ENCODE results near the gene CLEC18B. TPM values are rescaled to one million over a fixed set of nuclear protein-coding genes. Genes with fewer than 3 reads are reported as not detected.
"Not testable (repeated sequence)": the region's sequence is repeated elsewhere in the genome, so short reads cannot be mapped to it uniquely, and the experiment has no call there.

CLEC18B gene
- total RNA-seq, 8 experiments from 2014 or later: 0.90 to 7.8 (median 3.4) TPM; not detected in 1

DNA sequence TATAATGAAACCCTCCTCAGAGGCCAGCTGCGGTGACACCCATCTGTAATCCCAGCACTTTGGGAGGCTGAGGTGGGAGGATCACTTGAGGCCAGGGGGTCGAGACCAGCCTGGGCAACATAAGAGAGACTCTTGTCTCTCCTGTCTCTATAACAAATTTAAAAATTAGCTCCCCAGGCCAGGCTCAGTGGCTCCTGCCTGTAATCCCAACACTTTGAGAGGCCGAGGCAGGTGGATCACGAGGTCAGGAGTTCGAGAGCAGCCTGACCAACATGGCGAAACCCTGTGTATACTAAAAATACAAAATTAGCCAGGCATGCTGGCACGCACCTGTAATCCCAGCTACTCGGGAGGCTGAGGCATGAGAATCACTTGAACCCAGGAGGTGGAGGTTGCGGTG, 27.1 kb downstream of the CLEC18B start:
- H3K4me1 ChIP-seq (replicated peaks in 1 of 2); H3K27ac ChIP-seq; in situ Hi-C loops (cut with MboI; ENCODE audit: low pct_unique_long_range_greater_than_20kb in 2 of 9, low sequenced_read_pairs in 9 of 9, unreplicated experiment in 9 of 9); ATAC-seq (replicated peaks in 6 of 8); H3K4me3 ChIP-seq: not testable (repeated sequence)
- WGBS, 10 experiments: 70 to 100% methylated on average over 2 of the region's 9 CpGs; no CpG with 5 or more reads in 8 of the 10 experiments

DNA sequence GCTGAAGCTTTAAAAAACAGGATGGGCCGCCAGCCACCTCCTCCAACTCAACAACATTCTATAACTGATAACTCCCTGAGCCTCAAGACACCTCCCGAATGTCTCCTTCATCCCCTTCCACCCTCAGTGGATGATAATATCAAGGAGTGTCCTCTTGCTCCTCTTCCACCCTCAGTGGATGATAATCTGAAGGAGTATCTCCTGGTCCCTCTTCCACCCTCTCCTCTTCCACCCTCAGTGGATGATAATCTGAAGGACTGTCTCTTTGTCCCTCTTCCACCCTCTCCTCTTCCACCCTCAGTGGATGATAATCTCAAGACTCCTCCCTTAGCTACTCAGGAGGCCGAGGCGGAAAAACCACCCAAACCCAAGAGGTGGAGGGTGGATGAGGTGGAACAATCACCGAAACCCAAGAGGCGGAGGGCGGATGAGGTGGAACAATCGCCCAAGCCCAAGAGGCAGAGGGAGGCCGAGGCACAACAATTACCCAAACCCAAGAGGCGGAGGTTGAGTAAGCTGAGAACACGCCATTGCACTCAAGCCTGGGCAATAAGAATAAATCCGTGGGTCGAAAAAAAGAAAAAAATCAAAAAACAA, 29.7 kb downstream of the CLEC18B start:
- H3K4me1 ChIP-seq (replicated peaks in 1 of 2); H3K4me3 ChIP-seq; in situ Hi-C loops (cut with MboI; ENCODE audit: low pct_unique_long_range_greater_than_20kb in 2 of 9, low sequenced_read_pairs in 9 of 9, unreplicated experiment in 9 of 9); ATAC-seq (replicated peaks in 6 of 8); H3K27ac ChIP-seq: not testable (repeated sequence)
- no CpG with 5 or more reads among the region's 13 CpGs for WGBS, 10 experiments

DNA sequence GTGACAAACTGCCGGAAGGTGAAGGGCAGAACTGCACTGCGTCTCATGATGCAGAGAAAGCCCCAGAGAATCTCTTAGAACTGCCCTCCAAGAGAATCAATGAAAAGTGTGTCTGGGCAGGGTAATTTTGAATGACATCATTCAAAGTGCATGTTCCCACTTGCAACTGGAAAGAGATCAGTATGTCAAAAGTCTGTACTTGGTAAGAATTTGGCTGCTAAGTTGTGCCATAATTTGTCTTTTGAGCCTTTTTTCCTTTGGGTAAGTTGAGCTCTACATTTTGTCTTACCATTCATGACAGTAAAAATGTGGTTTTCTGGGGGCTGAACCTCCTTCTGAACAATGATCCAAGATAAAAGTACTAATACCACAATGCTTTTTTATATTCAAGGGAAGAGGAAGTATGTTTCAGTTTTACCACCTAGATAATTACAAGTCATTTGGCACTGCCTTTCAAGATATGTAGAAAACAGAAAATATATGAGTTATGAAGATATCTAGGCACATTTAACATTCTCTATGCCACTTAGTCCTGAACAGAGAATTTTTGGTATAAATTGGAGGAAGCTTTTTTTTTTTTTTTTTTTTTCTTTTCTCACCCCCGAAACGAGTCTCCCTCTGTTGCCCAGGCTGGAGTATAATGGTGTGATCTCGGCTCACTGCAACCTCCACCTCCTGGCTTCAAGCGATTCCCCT, 38.8 kb downstream of the CLEC18B start:
- H3K4me1 ChIP-seq (replicated peaks in 1 of 2); ATAC-seq (replicated peaks in 6 of 8); in situ Hi-C loops (cut with MboI; ENCODE audit: low pct_unique_long_range_greater_than_20kb in 2 of 9, low sequenced_read_pairs in 9 of 9, unreplicated experiment in 9 of 9); H3K4me3 ChIP-seq; H3K27ac ChIP-seq: not testable (repeated sequence)
- no CpG with 5 or more reads among the region's 6 CpGs for WGBS, 10 experiments

DNA sequence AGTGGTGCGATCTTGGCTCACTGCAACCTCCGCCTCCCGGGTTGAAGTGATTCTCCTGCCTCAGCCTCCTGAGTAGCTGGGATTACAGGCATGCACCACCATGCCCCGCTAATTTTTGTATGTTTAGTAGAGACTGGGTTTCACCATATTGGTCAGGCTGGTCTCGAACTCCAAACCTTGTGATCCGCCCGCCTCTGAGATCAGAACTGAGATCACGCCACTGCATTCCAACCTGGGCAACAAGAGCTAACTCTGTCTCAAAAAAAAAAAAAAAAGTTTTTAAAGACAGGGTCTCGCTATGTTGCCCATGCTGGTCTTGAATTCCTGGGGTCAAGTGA, 47.5 kb downstream of the CLEC18B start:
- ATAC-seq (replicated peaks in 6 of 8); H3K27ac ChIP-seq; in situ Hi-C loops (cut with MboI; ENCODE audit: low pct_unique_long_range_greater_than_20kb in 2 of 9, low sequenced_read_pairs in 9 of 9, unreplicated experiment in 9 of 9); H3K4me3 ChIP-seq; H3K4me1 ChIP-seq (replicated peaks in 1 of 2): not testable (repeated sequence)
- 61 to 98% (median 79%) methylated on average over 2 to 9 of the region's 9 CpGs; no CpG with 5 or more reads in 2 of the 10 experiments for WGBS, 10 experiments

DNA sequence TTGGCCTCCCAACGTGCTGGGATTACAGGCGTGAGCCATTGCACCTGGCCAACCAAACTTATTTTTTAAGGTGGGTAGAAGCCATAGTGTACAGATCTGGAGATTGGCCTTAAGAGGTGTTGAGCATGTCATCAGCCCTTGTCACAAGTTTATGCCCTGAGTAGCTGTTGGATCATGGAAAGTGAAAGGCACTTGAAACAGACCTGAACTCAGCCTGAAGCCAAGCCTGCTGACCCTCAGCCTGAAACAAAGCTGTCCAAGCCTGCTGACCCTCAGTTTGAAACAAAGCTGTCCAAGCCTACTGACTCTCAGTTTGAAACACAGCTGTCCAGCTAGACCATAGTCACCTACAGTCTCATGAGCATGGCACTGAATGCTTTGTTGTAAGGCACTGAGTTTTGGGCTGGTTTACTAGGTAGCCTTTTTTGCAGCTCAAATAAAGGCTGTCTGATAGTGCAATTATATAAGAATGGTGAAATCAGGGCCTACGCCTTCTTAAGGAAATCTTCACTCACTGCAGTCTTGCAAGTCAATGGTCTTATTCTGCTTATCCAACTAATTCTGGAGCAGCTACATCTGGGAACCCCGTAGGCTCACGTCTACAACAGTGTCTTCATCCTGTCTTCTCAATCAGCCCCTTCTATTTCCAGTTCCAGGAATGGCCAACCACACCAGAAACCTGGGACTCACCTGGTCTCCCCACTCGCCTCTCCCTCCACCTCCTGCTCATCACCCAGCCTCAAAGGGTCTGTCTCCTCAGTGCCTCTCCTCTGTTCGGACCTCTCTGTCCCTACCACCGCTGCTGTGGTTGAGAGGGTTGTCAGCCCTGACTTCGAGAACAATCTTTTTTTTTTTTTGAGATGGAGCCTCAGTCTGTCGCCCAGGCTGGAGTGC, 48.1 kb downstream of the CLEC18B start:
- WGBS, 10 experiments: 45 to 100% (median 68%) methylated on average over 1 to 10 of the region's 10 CpGs

DNA sequence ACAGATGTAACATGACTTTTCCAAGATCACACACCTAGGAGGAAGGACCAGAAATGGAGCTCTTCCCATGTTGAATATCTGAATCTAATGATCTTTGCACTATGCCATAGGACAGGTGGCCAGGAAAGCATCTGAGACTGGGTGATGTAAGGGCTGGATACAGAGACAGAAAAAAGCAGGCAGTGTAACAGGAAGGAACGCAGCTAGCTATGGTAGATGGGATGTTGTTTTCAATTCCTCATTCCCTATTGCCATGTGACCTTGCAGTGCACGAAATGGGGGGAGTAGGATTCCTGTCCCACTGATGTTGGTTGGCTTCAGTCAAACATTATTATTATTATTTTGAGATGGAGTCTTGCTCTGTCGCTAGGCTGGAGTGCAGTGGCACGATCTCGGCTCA, 48.9 kb downstream of the CLEC18B start:
- ATAC-seq (replicated peaks in 6 of 8): no peak
- WGBS, 10 experiments: 40 to 100% (median 75%) methylated on average over 1 to 5 of the region's 5 CpGs
- Histone ChIP-seq H3K4me3 (no peak overlapping the region), H3K4me1 (replicated peaks in 1 of 2) (peaks cover 0 to under 1% of the 10 kb centered on the region in 2 donors), H3K27ac (no peak overlapping the region)
- in situ Hi-C loops (cut with MboI; ENCODE audit: low pct_unique_long_range_greater_than_20kb in 2 of 9, low sequenced_read_pairs in 9 of 9, unreplicated experiment in 9 of 9): no loop called here

More for the DNA sequence above, 48.1 kb downstream of the CLEC18B start:
- H3K27ac ChIP-seq: no peak overlapping the region
- H3K4me1 ChIP-seq (replicated peaks in 1 of 2): no peaks in the 10 kb centered on the region
- in situ Hi-C loops (cut with MboI; ENCODE audit: low pct_unique_long_range_greater_than_20kb in 2 of 9, low sequenced_read_pairs in 9 of 9, unreplicated experiment in 9 of 9): no loop called here
- ATAC-seq (replicated peaks in 6 of 8): no peak
- H3K4me3 ChIP-seq: no peak overlapping the region

DNA sequence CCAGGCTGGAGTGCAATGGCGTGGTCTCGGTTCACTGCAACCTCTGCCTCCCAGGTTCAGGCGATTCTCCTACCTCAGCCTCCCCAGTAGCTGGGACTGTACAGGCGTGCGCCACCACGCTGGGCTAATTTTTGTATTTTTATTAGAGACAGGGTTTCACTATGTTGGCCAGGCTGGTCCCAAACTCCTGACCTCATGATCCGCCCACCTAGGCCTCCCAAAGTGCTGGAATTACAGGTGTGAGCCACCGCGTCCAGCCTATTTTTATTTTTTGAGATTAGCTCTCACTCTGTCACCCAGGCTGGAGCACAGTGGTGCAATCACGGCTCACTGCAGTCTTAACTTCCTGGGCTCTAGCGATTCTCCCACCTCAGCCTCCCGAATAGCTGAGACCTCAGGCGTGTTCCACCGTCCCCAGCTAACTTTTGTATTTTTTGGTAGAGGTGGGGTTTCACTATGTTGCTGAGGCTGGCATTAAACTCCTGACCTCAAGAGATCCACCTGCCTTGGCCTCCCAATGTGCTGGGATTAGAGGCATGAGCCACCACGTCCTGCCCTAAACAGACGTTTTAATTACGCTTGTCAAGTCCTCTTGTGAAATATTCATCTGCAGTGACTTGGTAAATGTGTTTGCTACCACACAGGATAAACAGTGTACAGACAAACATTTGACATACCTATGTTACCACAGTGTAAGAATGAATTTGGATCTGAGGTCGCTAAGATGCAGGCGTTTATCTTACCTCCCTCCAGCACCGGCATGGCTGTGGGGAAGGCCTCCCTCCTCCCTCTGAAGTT, 50.7 kb downstream of the CLEC18B start:
- in situ Hi-C loops (cut with MboI; ENCODE audit: low pct_unique_long_range_greater_than_20kb in 2 of 9, low sequenced_read_pairs in 9 of 9, unreplicated experiment in 9 of 9): not testable (repeated sequence)
- 60 to 89% (median 80%) methylated on average over 2 to 20 of the region's 20 CpGs; no CpG with 5 or more reads in 2 of the 10 experiments for WGBS, 10 experiments

DNA sequence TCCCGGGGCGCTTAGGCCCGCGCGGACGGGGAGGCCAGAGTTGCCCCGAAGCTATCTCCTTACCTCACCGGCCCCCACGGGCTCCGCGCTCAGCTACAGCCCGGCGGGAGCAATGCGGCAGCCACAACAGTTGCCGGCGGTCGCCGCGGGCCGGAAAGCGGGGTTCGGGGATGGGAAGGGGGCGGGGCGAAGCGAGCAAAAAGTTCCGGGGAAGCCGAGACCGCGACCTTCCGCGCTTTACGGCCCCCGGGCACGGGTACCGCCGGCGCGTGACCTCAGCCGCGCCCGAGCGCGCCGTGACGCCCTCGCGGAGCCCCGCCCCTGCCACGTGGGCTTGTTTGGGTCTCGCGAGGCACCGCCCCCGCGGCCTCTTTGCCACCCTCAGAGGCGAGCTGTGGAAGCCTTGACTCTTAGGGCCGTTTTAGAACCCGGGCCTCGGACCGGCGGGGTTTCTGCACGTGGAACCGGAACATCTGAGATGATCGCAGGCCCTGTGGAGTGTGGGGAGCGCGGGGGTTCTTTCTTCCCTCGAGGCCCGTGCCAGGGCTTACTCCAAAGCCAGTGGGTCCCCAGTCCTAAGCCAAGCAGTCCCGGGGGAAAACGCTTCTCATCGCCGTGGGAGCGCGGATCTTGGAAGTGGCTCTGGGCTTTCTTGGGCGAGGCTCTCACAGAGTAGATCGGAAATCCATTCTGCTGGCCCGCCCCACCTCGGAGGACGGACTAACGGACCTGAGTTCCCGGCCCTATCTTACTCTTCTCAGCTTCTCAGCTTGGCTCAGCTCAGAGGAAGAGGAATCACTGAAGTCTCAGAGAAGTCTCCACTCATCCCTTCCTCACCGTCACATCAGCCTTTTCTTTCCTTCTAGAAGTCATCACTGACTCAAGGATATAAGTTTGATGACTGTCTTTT, 53.0 kb downstream of the CLEC18B start:
- peak; percentile 88 to 97 (median 94) for ATAC-seq (replicated peaks in 6 of 8)
- in situ Hi-C loops (cut with MboI; ENCODE audit: low pct_unique_long_range_greater_than_20kb in 2 of 9, low sequenced_read_pairs in 9 of 9, unreplicated experiment in 9 of 9); H3K4me1 ChIP-seq (replicated peaks in 1 of 2): not testable (repeated sequence)
- H3K27ac ChIP-seq: peak overlapping the region in 1 of 2 donors; percentile 4
- peak overlapping the region; percentile 53 to 90 (median 61) for H3K4me3 ChIP-seq
- WGBS, 10 experiments: 10% methylated on average over 2 of the region's 81 CpGs; no CpG with 5 or more reads in 9 of the 10 experiments

More for the DNA sequence above, 50.7 kb downstream of the CLEC18B start:
- ATAC-seq (replicated peaks in 6 of 8); H3K4me1 ChIP-seq (replicated peaks in 1 of 2); H3K4me3 ChIP-seq; H3K27ac ChIP-seq: not testable (repeated sequence)

DNA sequence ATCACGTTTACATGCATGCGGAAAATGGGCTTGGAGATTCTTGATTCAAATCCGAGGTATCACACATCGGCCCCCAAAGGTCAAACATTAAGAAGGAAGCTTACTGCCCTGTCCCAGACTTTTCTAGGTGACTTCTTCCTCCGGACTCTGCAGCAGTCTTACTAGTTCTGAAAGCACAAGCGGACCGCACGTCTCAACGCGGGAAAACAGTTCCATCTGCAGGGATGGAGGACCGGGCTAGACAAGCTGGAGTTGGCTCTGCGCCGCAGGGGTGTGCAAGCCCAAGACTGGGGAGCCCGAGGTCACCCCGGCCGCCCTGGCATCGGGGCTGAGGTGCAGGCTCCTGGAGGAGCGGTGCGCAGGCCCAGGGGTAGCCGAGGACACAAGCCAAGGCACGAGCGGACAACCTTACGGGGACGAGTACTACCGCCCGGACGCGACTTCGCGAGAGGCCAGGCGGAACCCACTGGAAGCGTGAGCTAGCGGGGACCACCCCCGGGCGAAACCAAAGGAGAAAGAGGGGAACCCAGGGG, 53.7 kb downstream of the CLEC18B start:
- Histone ChIP-seq H3K27ac (peak overlapping the region in 1 of 2 donors; percentile 30), H3K4me3 (peak overlapping the region; percentile 53 to 90 (median 61))
- in situ Hi-C loops (cut with MboI; ENCODE audit: low pct_unique_long_range_greater_than_20kb in 2 of 9, low sequenced_read_pairs in 9 of 9, unreplicated experiment in 9 of 9); H3K4me1 ChIP-seq (replicated peaks in 1 of 2): not testable (repeated sequence)
- 0 to 5% (median 1%) methylated on average over 4 to 9 of the region's 35 CpGs; no CpG with 5 or more reads in 5 of the 10 experiments for WGBS, 10 experiments
- ATAC-seq (replicated peaks in 6 of 8): peak in 7 of 8 experiments; percentile 42 to 66 (median 47)

DNA sequence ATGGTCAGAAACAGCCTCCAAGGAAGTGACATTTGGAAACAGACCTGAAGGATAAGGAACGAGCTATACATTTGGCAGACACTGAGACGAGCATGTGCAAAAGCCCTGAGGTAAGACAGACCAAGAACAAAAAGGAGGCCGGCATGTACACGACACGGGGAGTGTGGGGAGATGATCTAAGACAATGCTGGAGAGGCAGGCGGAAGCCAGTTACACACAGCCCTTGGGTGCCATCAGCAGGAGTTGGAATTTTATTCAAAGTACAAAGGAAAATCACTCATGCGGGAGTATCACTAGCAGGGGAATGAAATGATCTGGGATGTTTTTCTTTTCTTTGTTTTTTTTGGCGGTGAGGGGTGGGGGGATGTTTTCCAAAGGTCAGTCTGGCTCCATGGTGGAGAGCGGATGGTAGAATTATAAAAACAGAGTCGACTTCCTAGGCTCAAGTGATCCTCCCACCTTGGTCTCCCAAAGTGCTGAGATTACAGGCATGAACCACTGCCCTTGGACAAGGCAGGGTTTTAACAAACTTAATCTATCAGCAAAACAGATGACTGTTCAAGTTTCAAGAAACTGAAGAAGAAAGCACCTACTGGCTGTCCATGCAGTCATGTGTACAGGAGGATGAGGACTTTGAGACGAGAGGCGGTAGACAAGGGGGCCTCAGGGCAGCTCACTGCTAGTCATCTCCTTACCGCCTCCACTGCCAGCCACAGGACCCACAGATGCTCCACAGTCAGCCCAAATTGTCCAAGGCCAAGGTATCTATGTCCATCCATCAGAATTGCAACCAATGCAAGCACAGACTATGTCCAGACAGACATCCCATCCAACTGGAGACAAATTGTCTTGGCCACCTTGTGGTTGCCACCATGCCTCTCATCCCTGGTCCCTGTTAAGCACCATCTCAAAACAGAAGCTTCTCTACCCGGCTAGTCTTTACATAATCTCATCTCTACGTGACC, 59.4 kb downstream of the CLEC18B start:
- H3K4me1 ChIP-seq (replicated peaks in 1 of 2); H3K27ac ChIP-seq; in situ Hi-C loops (cut with MboI; ENCODE audit: low pct_unique_long_range_greater_than_20kb in 2 of 9, low sequenced_read_pairs in 9 of 9, unreplicated experiment in 9 of 9); H3K4me3 ChIP-seq: not testable (repeated sequence)
- ATAC-seq (replicated peaks in 6 of 8): peak in 5 of 8 experiments; percentile 8 to 70 (median 39)
- 84 to 100% (median 100%) methylated on average over 1 to 3 of the region's 15 CpGs; no CpG with 5 or more reads in 6 of the 10 experiments for WGBS, 10 experiments

All from motor neuron (in vitro differentiated cells).